Hepatocyte (in vitro differentiated cells): ENCODE data around the gene ECT2.
"Not testable (repeated sequence)": the region's sequence is repeated elsewhere in the genome, so short reads cannot be mapped to it uniquely, and the experiment has no call there.

Experiments
- EZH2 ChIP-seq: fragments of 200-600 bp; sonication (generic); IDR thresholded peaks from 2 replicates; pipeline ENCODE4 v1.6.1; 2016; ENCODE audit warnings: antibody characterized with exemption, mild to moderate bottlenecking, borderline replicate concordance
- EZH2phosphoT487 ChIP-seq: fragments of 200-600 bp; sonication (generic); IDR thresholded peaks from one replicate; pipeline ENCODE4 v1.6.1; 2018; ENCODE audit warnings: antibody characterized with exemption, mild to moderate bottlenecking, low read depth, moderate library complexity; ENCODE audit not compliant: unreplicated experiment, severe bottlenecking
- TF ChIP-seq, protein P1 (sequence below): fragments of 200-600 bp; sonication (generic); IDR thresholded peaks from 2 replicates; pipeline ENCODE4 v1.5.1; 2016; ENCODE audit warnings: antibody characterized with exemption, mild to moderate bottlenecking; ENCODE audit not compliant: poor library complexity

DNA sequence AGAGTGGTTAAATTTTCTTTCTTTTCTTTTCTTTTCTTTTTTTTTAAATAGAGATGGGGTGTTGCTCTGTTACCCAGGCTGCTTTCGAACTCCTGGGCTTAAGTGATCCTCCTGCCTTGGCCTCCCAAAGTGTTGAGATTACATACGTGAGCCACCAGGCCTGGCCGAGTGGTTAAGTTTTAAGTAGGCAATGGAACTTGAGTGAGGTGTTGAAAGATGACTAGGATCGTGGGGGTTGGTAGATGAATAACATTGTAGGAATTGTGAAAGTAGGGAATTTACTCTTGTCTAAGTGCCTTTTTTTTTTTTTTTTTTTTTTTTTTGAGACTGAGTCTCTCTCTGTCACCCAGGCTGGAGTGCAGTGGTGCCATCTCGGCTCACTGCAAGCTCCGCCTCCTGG, 9.9 kb downstream of the ECT2 start:
- TF ChIP-seq, protein P1, sequence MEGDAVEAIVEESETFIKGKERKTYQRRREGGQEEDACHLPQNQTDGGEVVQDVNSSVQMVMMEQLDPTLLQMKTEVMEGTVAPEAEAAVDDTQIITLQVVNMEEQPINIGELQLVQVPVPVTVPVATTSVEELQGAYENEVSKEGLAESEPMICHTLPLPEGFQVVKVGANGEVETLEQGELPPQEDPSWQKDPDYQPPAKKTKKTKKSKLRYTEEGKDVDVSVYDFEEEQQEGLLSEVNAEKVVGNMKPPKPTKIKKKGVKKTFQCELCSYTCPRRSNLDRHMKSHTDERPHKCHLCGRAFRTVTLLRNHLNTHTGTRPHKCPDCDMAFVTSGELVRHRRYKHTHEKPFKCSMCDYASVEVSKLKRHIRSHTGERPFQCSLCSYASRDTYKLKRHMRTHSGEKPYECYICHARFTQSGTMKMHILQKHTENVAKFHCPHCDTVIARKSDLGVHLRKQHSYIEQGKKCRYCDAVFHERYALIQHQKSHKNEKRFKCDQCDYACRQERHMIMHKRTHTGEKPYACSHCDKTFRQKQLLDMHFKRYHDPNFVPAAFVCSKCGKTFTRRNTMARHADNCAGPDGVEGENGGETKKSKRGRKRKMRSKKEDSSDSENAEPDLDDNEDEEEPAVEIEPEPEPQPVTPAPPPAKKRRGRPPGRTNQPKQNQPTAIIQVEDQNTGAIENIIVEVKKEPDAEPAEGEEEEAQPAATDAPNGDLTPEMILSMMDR = not testable (repeated sequence)
- TF ChIP-seq EZH2, EZH2phosphoT487: not testable (repeated sequence)
